Activated CD8-positive, alpha-beta memory T cell treated with anti-CD3 and anti-CD28 coated beads, Interleukin-2, amount 50 U/mL, for 24 hours (primary cell): ENCODE data around the gene RBBP5.

ENCODE experiments used
- DNase-seq: peaks from one replicate; pipeline ENCODE4 v3.0.0-alpha.2; 2020; ENCODE audit errors: extremely low read depth

The RBBP5 gene

GRCh38 chr1:205074084-205074483 lies 47.7 kb downstream of the RBBP5 start:
- DNase-seq, result no peak

DNA sequence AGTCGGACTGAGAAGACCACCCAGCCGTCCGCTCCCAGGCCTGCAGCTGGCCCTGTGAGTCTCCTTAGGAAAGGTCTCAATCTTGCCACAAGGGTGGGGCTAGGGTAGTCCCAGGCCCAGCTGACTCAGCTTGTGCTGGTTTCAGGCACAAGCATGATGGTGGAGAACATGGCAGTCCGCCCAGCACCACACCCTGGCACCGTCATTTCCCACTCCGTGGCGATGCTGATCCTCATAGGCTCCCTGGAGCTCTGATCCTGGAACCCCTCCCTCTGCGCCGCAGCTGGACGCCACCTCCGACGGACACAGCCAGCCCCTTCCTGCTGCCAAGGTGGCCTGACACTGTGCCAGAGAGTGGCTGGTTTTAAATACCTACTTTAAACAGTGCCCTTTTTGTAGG lies 48.3 kb downstream of the RBBP5 start:
- DNase-seq, result no peak

- DNase-seq, result no peak
Measured at GRCh38 chr1:205072881-205073280, 48.9 kb downstream of the RBBP5 start.

DNA sequence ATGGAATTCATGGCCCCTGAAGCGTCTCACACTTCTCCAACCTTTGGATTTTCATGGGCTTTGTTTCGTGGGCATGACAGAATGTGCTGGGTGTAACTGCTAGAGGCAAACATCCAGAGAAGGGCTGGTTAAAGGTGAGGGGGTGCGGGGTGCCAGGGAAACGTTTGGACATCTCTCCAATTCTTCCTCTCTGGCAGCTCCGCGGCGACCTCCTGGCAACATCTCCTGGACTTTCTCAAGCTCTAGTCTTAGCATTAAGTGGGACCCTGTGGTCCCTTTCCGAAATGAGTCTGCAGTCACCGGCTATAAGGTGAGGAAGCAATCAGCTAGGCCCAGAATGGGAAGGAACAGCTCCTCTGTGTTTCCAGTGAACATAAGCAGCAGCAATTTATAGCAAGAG lies 49.5 kb downstream of the RBBP5 start:
- no peak for DNase-seq

DNA sequence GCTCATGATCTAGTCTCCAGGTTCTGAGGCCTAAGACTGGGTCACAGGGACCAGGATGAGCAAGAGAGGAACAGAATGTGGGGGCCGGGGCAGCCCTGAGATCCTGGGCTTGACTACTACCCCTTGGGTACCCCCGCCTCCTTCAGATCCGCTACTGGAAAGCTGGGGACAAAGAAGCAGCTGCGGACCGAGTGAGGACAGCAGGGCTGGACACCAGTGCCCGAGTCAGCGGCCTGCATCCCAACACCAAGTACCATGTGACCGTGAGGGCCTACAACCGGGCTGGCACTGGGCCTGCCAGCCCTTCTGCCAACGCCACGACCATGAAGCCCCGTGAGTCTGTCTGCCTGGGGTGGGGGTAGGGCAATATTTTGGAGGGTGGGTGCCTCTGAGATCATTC lies 50.0 kb downstream of the RBBP5 start:
- no peak for DNase-seq

DNA sequence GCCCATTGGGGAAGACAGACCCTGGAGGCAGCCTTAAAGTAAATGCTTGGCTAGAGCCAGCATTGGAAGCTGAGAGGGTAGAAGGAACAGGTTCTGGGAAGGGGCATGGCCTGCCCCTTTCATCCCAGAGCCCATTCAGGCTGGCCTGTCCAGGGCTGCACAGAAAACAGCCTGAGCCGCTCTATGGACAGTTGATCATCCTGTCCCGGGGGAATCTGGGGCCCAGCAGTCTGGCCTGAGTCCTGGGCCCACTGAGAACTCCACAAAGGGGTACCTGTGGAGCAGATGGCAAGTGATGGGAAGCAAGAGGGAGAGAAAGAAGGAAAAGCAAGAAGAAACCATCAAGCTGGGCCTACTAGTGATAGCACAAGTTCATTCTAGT lies 50.8 kb downstream of the RBBP5 start:
- DNase-seq, result no peak

- DNase-seq, result no peak
Measured at GRCh38 chr1:205069371-205070125, 52.2 kb downstream of the RBBP5 start.

GRCh38 chr1:205068457-205069040 lies 53.2 kb downstream of the RBBP5 start:
- no peak for DNase-seq

DNA sequence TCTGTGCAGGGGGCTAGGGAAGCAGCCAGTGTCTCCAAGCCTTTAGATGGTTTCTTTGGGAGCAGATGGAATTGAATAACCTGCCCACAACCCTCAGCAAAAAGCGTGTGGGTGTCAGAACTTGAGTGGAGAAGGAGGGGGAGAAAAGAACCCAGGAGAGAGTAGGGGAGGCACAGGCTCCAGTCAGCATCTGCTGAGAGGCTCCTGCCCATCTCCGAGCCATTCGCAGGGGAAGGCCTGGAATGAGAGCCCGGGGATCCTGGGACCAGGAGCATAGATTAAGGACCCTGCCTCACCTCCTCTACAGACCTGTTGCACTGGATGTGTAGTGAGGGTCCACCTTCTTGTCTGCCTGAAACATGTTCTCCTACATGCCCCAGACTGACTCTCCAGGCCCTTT lies 53.8 kb downstream of the RBBP5 start:
- no peak for DNase-seq

DNA sequence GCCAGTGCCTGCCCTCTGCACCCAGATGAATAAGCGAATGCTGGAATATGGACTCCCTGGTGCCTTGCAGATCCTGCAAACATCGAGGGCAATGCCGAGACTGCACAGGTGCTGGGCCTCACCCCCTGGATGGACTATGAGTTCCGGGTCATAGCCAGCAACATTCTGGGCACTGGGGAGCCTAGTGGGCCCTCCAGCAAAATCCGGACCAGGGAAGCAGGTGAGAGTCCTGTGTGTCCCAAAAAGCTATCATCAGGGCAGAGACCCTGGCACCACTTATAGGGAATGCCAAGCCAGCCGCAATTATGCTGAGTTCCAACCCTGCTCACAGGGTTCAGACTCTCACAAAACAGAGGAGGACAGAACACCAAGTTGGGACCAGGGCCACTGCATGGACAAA lies 54.7 kb downstream of the RBBP5 start:
- DNase-seq, result no peak

DNA sequence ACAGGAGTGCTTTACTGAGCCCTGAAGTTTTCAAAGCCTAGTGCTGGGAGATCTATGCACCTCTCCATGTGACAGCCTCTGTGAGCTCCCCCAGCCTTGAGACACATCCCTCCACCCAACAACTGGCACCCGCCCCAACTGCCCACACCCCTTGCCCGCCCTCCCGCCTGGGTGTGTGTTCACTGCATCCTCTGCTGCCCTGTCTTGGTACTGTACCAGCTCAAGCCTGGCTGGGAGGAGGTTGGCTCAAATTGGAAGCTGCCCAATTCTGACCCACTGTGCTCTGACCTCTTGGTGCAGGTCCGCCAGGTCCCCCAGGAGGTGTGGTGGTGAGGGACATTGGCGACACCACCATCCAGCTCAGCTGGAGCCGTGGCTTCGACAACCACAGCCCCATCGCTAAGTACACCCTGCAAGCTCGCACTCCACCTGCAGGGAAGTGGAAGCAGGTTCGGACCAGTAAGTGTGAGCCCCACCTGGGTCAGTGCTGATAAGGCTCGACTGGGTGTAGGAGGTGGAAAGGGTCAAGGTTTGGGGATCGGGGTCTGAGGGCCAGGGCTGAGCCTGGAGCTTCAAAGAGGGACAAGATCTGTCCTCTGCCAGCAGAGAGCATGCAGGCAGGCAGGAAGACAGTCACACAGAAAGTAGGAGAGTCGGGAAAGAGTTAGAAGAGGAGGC lies 55.5 kb downstream of the RBBP5 start:
- DNase-seq, result no peak

DNA sequence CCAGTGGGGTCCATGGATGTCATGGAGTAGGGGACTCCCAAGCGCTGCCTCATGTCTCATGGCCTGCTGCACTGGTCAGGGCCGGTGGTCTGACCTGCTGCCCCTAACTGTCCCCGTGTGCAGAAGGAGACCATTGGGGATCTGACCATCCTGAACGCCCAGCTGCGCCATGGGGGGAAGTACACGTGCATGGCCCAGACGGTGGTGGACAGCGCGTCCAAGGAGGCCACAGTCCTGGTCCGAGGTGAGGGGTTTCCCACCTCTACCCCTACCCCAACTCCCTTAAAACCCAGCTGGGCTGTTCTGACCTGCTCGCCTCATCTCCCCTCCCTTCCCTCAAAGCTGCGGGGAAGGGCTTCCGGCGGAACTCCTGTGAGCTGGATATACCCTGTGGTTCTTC lies 56.1 kb downstream of the RBBP5 start:
- DNase-seq, result no peak

DNA sequence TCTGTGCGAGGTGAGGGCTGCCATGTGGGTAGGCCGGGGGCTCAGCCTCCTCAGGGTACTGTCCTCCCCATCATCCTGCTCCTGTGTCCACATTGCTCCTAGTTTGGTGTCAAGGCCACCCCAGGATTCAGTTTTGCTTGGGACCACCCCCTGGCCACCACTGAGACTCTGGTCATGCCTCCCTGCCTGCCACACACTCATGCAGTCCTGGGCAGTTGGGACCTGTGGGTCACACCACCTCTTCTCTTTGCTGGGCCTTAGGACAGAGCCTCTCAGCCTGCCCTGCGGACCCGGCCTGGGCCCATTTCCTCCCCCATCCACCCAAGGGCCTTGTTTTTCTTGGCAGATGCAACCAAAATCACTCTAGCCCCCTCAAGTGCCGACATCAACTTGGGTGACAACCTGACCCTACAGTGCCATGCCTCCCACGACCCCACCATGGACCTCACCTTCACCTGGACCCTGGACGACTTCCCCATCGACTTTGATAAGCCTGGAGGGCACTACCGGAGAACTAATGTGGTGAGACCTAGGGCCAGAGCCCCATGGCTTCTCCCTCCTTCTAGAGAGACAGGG lies 56.9 kb downstream of the RBBP5 start:
- DNase-seq, result no peak

- no peak for DNase-seq
Measured at GRCh38 chr1:205064301-205064700, 57.5 kb downstream of the RBBP5 start.

GRCh38 chr1:205062895-205063294 lies 58.9 kb downstream of the RBBP5 start:
- DNase-seq, result no peak

DNA sequence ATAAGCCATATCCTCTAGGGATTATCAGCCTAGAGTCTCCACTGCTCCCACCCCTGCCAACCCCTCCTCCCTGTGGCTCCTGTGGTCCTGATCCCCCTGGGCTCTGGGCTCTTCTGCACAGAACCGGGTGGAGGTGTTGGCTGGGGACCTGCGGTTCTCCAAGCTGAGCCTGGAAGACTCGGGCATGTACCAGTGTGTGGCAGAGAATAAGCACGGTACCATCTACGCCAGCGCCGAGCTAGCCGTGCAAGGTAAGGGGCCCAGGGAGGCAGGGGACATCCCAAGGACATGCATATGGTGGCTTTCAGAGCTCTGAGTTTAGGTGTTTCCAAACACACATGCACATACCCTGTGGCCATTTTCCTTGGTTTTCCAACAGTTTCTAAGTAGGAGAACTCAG lies 59.5 kb downstream of the RBBP5 start:
- no peak for DNase-seq

DNA sequence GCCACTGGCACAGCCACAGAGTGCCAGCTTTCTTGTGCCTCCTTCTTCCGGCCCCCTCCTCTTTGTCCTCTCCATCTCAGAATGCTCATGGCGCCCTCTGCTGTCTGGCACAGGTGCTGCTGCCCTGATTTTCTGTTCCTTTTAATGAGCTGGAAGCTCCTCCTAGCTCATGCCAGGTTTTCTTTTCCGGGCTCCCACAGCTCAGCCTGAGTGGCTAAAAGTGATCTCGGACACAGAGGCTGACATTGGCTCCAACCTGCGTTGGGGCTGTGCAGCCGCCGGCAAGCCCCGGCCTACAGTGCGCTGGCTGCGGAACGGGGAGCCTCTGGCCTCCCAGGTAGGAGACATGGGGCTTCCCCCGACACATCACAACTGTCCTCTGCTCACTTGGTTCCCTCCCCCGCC lies 60.1 kb downstream of the RBBP5 start:
- peak; percentile 31 for DNase-seq

- DNase-seq, result no peak
Measured at GRCh38 chr1:205061227-205061626, 60.6 kb downstream of the RBBP5 start.

DNA sequence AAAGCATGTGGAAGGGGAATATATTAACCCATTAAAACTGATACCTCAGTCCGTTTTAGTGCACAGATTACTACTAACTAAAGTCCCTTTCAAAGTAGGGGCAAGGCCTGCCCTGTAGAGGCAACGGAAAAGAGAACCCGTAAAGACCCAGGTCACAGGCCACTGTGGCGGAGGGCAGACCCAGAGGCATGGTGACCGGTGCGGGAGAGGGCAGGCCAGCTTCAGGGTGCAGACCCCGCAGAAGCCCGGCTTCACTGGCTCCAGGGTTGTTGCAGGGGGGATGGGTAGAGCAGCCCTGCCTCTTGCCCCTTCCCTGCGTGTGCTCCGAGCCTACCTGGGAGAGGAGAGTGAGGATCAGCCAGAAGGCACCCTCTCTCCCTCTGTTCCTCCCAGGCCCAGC lies 61.0 kb downstream of the RBBP5 start:
- no peak for DNase-seq

DNA sequence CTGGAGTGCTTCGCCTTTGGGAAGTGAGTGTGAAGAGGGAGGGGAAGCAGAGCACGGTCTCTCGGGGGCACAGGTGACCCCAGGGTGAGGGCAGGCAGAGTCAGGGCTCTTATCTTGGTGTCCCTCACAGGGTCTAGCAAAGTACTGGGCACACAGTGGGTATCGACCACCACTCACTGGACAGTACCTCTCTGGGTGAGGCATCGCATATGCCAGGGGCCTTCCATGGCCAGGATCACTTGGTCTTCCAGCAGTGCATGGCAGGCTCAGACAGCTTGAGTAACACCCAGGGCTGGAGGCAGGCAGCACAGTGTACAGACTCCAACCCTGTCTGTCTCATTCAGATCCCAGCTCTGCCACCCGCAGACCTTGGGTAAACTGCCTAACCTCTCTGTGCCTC lies 62.1 kb downstream of the RBBP5 start:
- DNase-seq, result no peak

DNA sequence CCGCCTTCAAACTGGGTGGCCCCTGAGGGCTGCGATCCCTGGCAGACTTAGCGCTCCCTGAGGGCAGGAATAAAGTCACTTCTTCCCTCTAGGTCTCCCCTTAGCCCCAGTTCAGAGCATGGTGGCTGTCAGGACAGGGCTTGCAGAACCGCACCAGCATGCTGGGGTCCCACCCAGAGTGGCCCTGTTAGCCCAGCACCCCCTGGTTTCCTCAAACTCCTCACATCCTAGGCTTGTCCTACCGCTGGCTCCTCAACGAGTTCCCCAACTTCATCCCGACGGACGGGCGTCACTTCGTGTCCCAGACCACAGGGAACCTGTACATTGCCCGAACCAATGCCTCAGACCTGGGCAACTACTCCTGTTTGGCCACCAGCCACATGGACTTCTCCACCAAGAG lies 62.9 kb downstream of the RBBP5 start:
- no peak for DNase-seq

DNA sequence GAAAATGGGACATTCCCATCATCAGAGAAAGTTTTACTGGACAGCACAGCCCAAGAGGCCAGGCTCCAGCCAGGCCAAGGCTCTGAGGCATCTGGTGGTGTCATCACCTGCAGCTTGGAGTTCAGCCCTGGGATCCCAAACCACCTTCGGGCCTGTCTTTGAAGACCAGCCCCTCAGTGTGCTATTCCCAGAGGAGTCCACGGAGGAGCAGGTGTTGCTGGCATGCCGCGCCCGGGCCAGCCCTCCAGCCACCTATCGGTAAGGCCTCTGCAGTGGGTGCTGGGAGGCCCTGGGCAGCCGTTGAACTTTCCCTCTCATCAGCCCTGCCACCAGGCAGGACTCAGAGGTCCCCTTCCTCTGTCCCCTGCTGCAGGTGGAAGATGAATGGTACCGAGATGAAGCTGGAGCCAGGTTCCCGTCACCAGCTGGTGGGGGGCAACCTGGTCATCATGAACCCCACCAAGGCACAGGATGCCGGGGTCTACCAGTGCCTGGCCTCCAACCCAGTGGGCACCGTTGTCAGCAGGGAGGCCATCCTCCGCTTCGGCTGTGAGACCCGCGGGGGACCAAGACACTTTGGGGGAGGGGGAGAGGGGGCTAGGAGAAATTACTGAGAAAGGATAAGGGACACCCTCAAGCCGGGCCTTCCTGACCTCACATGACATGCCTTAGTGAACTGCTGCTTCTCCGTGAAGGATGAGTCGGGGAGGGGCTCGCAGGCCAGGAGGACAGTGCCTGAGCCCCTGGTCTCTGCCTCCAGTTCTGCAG lies 63.8 kb downstream of the RBBP5 start:
- no peak for DNase-seq
